PC-9 (cell line): ENCODE results near the gene MB21D2. TPM values are rescaled to one million over a fixed set of nuclear protein-coding genes. Genes with fewer than 3 reads are reported as not detected.

Experiments
- BruUV-seq: library from RNA; stranded (reverse); fragments of 400-500 nt; replicated peaks from 2 replicates; lab custom pipeline; 2021; lab: Mats Ljungman, UMichigan
- CTCF ChIA-PET: fragments of 300-600 bp; sonication (Branson Sonifier 250); formaldehyde crosslinking; loops from one replicate; lab custom pipeline; 2022; ENCODE audit warnings: antibody characterized with exemption; lab: Charles Lee
- POLR2A ChIA-PET: fragments of 300-600 bp; sonication (Branson Sonifier 250); formaldehyde crosslinking; loops from one replicate; lab custom pipeline; 2022; ENCODE audit warnings: antibody characterized with exemption; ENCODE audit not compliant: unreplicated experiment; lab: Charles Lee
- DNase-seq, 2 experiments: peaks; one replicate each; pipeline versions ENCODE4 v3.0.0 to v3.0.0-alpha.2; 2015 to 2022; ENCODE audit warnings: mixed read lengths in 1 of 2
- H2AFZ ChIP-seq: fragments of 200-600 bp; sonication (generic); 2 replicates; pipeline ENCODE4 v1.8.1; 2017; ENCODE audit warnings: antibody characterized with exemption
- H3F3A ChIP-seq: fragments of 200-600 bp; sonication (generic); 2 replicates; pipeline ENCODE4 v1.8.1; 2017; ENCODE audit warnings: antibody characterized with exemption, mild to moderate bottlenecking, low read depth; ENCODE audit not compliant: insufficient read depth
- H3K27ac ChIP-seq: fragments of 200-600 bp; sonication (generic); 2 replicates; pipeline ENCODE4 v1.6.1; 2016; ENCODE audit warnings: mixed run types
- H3K27me3 ChIP-seq: fragments of 200-600 bp; sonication (generic); 2 replicates; pipeline ENCODE4 v1.6.1; 2016; ENCODE audit warnings: low read depth, mixed run types; ENCODE audit not compliant: insufficient read depth
- H3K36me3 ChIP-seq: fragments of 200-600 bp; sonication (generic); 2 replicates; pipeline ENCODE4 v1.6.1; 2016; ENCODE audit warnings: low read depth, mixed run types
- H3K4me1 ChIP-seq: fragments of 200-600 bp; sonication (generic); replicated peaks from 2 replicates; pipeline ENCODE4 v1.6.1; 2016; ENCODE audit warnings: mixed run types; ENCODE audit not compliant: insufficient read depth
- H3K4me2 ChIP-seq: fragments of 200-600 bp; sonication (generic); 2 replicates; pipeline ENCODE4 v1.6.1; 2017; ENCODE audit warnings: mixed run types
- H3K4me3 ChIP-seq: fragments of 200-600 bp; sonication (generic); 2 replicates; pipeline ENCODE4 v1.6.1; 2016; ENCODE audit warnings: mixed run types
- H3K79me2 ChIP-seq: fragments of 200-600 bp; sonication (generic); 2 replicates; pipeline ENCODE4 v1.6.1; 2017; ENCODE audit warnings: low read depth, mixed run types
- H3K9me2 ChIP-seq: fragments of 200-600 bp; sonication (generic); 2 replicates; pipeline ENCODE4 v1.8.1; 2017; ENCODE audit warnings: mild to moderate bottlenecking; ENCODE audit not compliant: insufficient read depth
- H3K9me3 ChIP-seq: fragments of 200-600 bp; sonication (generic); 2 replicates; pipeline ENCODE4 v1.8.1; 2016; ENCODE audit warnings: low read depth; ENCODE audit not compliant: insufficient read depth
- H4K20me1 ChIP-seq: fragments of 200-600 bp; sonication (generic); 2 replicates; pipeline ENCODE4 v1.8.1; 2017; ENCODE audit not compliant: insufficient read depth
- EZH2 ChIP-seq: fragments of 200-600 bp; sonication (generic); IDR thresholded peaks from 2 replicates; pipeline ENCODE4 v1.8.0; 2017; ENCODE audit warnings: antibody characterized with exemption, low read depth
- intact Hi-C: fragments of 100-400 bp; cut with micrococcal nuclease; formaldehyde crosslinking; loops from one replicate; pipeline ENCODE4 v1.10.0; 2022; ENCODE audit not compliant: unreplicated experiment
- total RNA-seq: library from RNA; stranded (reverse); gene quantifications from 2 replicates; pipeline ENCODE4 v1.2.3, GENCODE V29; 2021
- TF ChIP-seq, protein P1 (sequence below): fragments of 200-600 bp; sonication (generic); conservative IDR thresholded peaks from 2 replicates; pipeline ENCODE4 v1.6.1; 2017; ENCODE audit warnings: mixed run types, antibody characterized with exemption, mild to moderate bottlenecking, moderate library complexity

The MB21D2 gene
- total RNA-seq, 1 experiment from 2014 or later = 5.1 TPM

DNA sequence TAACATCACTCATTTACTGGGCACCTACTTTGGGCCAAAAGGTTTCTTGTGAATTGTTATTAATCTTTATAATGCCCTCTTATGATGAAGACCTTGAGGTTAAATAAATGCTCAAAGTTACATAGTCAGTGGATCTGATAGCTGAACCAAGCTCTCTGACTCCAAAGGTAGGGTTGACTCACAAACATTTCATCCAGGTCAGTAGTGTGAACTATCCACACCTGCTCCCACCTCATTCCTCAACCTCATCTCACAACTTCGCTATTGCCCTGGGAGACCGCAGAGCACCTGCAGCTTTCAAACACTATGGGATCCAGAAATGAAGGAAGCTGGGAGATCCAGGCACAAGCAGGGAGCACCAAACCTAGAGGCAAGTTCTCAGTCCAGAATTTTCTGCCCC, 96.5 kb downstream of the MB21D2 start:
- CTCF ChIA-PET = no interaction called here
- H3K27me3 ChIP-seq = no peaks in the 10 kb centered on the region
- H3K27ac ChIP-seq = no peak overlapping the region
- intact Hi-C loops = no loop called here
- BruUV-seq = no TSS peak
- H2AFZ ChIP-seq = no peak overlapping the region
- no peaks in the 10 kb centered on the region for H3K79me2 ChIP-seq
- H3K4me2 ChIP-seq = no peak overlapping the region
- no peaks in the 10 kb centered on the region for H3K36me3 ChIP-seq
- H3K9me3 ChIP-seq = no peaks in the 10 kb centered on the region
- no peaks in the 10 kb centered on the region for H3K9me2 ChIP-seq
- H3K4me1 ChIP-seq = peaks cover 19% of the 10 kb centered on the region
- H3F3A ChIP-seq = peaks cover 19% of the 10 kb centered on the region
- POLR2A ChIA-PET = no interaction called here
- DNase-seq = no peak
- TF ChIP-seq EZH2 = no peak
- TF ChIP-seq, protein P1, sequence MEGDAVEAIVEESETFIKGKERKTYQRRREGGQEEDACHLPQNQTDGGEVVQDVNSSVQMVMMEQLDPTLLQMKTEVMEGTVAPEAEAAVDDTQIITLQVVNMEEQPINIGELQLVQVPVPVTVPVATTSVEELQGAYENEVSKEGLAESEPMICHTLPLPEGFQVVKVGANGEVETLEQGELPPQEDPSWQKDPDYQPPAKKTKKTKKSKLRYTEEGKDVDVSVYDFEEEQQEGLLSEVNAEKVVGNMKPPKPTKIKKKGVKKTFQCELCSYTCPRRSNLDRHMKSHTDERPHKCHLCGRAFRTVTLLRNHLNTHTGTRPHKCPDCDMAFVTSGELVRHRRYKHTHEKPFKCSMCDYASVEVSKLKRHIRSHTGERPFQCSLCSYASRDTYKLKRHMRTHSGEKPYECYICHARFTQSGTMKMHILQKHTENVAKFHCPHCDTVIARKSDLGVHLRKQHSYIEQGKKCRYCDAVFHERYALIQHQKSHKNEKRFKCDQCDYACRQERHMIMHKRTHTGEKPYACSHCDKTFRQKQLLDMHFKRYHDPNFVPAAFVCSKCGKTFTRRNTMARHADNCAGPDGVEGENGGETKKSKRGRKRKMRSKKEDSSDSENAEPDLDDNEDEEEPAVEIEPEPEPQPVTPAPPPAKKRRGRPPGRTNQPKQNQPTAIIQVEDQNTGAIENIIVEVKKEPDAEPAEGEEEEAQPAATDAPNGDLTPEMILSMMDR = no peak
- peaks cover 34% of the 10 kb centered on the region for H4K20me1 ChIP-seq
- no peak overlapping the region for H3K4me3 ChIP-seq

DNA sequence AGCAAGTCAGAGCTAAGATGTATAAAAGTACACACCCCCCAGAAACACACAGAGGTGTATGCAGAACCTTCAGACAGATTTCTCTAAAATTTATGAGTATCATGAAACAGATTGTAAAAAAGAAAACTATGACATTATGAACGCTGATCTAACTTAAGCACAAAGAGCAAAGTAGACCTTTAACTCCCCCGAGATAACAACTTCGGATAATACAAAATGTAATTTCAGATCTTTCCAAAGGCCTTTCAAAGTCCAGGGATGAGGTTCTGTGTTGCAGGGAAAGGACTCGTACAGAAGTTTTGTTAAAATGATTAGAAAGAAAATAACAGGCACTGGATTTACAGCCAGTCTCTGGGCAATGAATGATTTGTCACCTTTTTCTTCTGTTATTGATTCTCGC, 97.5 kb downstream of the MB21D2 start:
- Histone ChIP-seq H4K20me1 (peaks cover 41% of the 10 kb centered on the region), H3K36me3 (no peaks in the 10 kb centered on the region), H3F3A (peaks cover 19% of the 10 kb centered on the region), H3K9me3 (no peaks in the 10 kb centered on the region), H2AFZ (no peak overlapping the region), H3K4me2 (no peak overlapping the region), H3K79me2 (no peaks in the 10 kb centered on the region), H3K4me1 (peaks cover 19% of the 10 kb centered on the region), H3K4me3 (no peak overlapping the region), H3K9me2 (no peaks in the 10 kb centered on the region), H3K27ac (no peak overlapping the region), H3K27me3 (no peaks in the 10 kb centered on the region)
- TF ChIP-seq, protein P1 = no peak
- no peak for TF ChIP-seq EZH2
- POLR2A ChIA-PET = no interaction called here
- intact Hi-C loops = no loop called here
- DNase-seq = no peak
- CTCF ChIA-PET = no interaction called here
- no TSS peak for BruUV-seq

DNA sequence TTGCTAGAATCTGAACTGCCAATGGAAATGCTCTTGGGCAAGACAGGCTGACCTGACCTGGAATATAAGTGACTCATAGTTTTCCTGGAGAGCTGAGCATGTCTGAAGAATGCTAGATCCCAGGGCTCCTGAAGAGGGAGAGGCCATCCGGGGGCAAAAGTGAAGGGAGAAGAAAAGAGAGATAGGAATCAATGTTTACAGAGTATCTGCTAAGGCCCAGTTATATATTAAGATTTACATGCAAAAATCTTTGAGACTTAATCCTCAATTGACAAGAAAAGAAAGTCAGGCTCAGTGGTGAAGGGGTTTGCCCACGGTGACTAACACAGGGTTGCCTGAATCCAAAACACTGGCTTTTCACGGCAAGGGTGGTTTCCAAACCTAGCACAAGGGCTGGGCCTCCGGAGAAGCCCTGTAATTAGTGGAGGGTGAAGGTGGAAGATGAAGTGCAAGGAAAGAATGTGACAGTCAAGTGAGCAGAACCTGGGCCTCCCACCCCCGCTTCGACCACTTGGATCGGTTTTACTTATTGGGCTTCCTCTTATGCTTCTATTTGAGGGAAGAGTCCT, 98.6 kb downstream of the MB21D2 start:
- CTCF ChIA-PET = interaction anchor here (0.6 kb wide), 1 partner anchor 159 kb away, joined by 4 read pairs; no protein-coding TSS in a partner anchor
- no peak overlapping the region for H3K4me3 ChIP-seq
- peaks cover 41% of the 10 kb centered on the region for H4K20me1 ChIP-seq
- peak overlapping the region; percentile 13; the same call in 1 of the 2 replicates for H3K27ac ChIP-seq
- TF ChIP-seq EZH2 = no peak
- TF ChIP-seq, protein P1 = no peak
- peaks cover 19% of the 10 kb centered on the region for H3F3A ChIP-seq
- POLR2A ChIA-PET = no interaction called here
- H3K4me1 ChIP-seq = peaks cover 19% of the 10 kb centered on the region
- peak; percentile 46 to 78 for DNase-seq
- H2AFZ ChIP-seq = no peak overlapping the region
- H3K9me2 ChIP-seq = no peaks in the 10 kb centered on the region
- peak overlapping the region; percentile 24 for H3K4me2 ChIP-seq
- BruUV-seq = no TSS peak
- no peaks in the 10 kb centered on the region for H3K36me3 ChIP-seq
- no peaks in the 10 kb centered on the region for H3K79me2 ChIP-seq
- H3K27me3 ChIP-seq = no peaks in the 10 kb centered on the region
- intact Hi-C loops = loop anchor here (1.0 to 5.0 kb wide), 4 partner anchors 32 to 293 kb away; no protein-coding TSS in a partner anchor
- H3K9me3 ChIP-seq = no peaks in the 10 kb centered on the region
